Stimulated activated memory B cell treated with anti-CD40 and anti-IgM and Interleukin-4, amounts not matched to agents 10 μg/mL and 1 μg/mL and 100 μg/mL, for 72 hours (primary cell): ENCODE results near the gene IFNGR2.
"Not testable (repeated sequence)": the region's sequence is repeated elsewhere in the genome, so short reads cannot be mapped to it uniquely, and the experiment has no call there.

Experiments
- ATAC-seq: fragments of 150-1000 bp; cut with Tn5 transposase; 2 replicates; pipeline ENCODE4 v1.10.0; 2021
- H3K27ac Mint-ChIP-seq: one replicate; pipeline ENCODE4 v1.8.0; 2022; ENCODE audit warnings: mild to moderate bottlenecking, mixed read lengths
- H3K27me3 Mint-ChIP-seq: one replicate; pipeline ENCODE4 v1.8.0; 2022; ENCODE audit warnings: mixed read lengths
- H3K36me3 Mint-ChIP-seq: one replicate; pipeline ENCODE4 v1.8.0; 2022; ENCODE audit warnings: mixed read lengths
- H3K4me1 Mint-ChIP-seq: one replicate; pipeline ENCODE4 v1.8.0; 2022; ENCODE audit warnings: mixed read lengths
- H3K4me3 Mint-ChIP-seq: one replicate; pipeline ENCODE4 v1.8.0; 2022; ENCODE audit warnings: mild to moderate bottlenecking, moderate library complexity, mixed read lengths
- H3K9me3 Mint-ChIP-seq: one replicate; pipeline ENCODE4 v1.8.0; 2022; ENCODE audit warnings: mixed read lengths

IFNGR2 gene

DNA sequence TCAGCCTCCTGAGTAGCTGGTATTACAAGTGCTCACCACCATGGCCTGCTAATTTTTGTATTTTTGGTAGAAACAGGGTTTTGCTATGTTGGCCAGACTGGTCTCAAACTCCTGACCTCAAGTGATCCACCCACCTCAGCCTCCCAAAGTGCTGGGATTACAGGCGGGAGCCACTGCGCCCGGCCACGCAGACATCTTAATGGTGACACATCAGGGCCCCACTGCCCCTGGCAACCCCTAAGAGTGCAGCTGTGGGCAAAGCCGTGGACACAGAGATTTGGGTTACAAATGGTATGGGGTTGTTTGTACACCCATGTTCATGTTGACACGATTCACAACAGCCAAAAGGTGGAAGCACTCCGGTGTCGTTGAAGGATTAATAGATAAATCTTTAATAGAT is 29.8 kb downstream of the IFNGR2 start:
- Mint-ChIP-seq H3K4me3 (no peak overlapping the region), H3K9me3 (no peaks in the 10 kb centered on the region), H3K27ac (peak overlapping the region; percentile 96), H3K27me3 (no peaks in the 10 kb centered on the region), H3K4me1 (peaks cover 63% of the 10 kb centered on the region), H3K36me3 (peaks cover 57% of the 10 kb centered on the region)
- no peak for ATAC-seq

DNA sequence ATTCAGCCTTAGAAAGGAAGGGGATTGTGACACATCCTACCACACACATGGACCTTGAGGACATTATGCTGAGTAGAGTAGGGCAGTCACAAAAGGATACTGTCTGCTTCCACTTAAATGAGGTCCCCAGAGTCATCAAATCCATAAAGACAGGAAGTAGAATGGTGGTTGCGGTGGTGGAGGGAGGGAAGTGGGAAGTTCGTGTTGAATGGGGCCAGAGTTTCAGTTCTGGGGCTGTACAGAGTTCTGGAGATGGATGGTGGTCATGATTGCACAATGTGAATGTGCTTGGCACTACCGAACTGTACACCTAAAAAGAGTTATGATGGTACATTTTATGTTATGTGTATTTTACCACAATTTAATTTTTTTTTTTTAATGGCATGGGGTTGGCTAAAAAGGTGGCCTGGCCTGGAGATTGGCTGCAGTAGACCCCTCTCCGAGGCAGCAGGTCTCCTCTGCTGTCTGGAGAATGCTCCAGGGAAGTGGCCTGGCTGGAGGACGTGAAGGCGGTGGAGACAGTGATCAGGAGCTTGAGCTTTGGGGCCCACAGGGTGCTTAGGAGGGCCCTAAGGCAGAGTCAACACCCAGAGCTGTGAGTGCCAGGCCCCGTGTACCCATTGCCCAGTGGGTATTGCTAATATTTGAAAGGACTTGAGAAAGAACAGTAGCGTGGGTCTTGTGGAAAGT is 30.4 kb downstream of the IFNGR2 start:
- Mint-ChIP-seq H3K27me3 (no peaks in the 10 kb centered on the region), H3K27ac (peak overlapping the region; percentile 96), H3K4me3 (peak overlapping the region; percentile 57), H3K4me1 (peaks cover 63% of the 10 kb centered on the region), H3K9me3 (no peaks in the 10 kb centered on the region), H3K36me3 (peaks cover 59% of the 10 kb centered on the region)
- peak; percentile 7 for ATAC-seq

DNA sequence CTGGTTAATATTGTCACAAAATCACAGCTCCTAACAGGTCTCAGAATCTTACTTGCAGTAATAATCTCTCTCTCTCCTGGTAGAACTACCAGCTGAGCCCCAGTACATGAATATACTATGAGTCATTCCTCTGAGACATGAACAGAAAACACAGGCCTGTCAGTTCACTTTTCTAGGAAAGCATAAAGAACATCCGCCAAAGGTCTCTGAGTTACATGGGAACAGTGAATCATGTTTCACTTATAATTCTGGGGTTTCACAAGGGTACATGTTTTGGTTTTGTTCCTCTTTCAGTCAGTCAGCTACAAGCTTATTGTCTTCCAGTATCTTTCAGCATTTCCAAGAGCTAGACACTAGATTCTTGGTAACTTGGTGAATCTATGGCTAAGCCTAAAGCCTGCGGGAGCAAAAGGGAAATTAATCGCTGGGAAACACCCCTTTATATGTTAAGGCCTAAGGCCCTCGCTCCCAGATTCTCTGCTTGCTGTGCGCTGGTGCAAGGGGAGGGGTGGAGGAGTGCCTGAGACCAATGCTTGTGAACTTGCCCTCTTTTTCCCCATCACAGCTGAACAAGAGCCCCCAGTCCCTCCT is 31.7 kb downstream of the IFNGR2 start:
- H3K4me3 Mint-ChIP-seq: peak overlapping the region; percentile 63
- peak overlapping the region; percentile 96 for H3K27ac Mint-ChIP-seq
- peak; percentile 96 for ATAC-seq
- no peaks in the 10 kb centered on the region for H3K9me3 Mint-ChIP-seq
- H3K27me3 Mint-ChIP-seq: no peaks in the 10 kb centered on the region
- H3K36me3 Mint-ChIP-seq: peaks cover 56% of the 10 kb centered on the region
- peaks cover 60% of the 10 kb centered on the region for H3K4me1 Mint-ChIP-seq

DNA sequence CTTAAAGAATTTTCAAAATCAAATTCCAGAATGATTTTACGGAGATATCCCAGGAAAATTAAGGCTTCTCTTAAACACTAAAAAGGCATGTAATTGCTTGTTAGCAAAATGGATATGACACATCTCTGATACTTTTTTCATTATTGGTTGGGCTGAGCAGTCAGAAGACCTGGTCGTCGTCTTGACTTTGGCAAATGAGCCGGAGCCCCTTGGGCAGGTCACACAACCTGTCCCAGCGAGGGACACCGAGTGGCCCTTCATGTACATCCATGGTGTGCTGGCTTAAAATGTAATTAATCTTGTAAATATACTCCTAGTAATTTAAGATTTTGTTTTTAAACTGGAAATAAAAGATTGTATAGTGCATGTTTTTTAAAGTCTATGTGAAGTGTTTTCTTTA is 33.9 kb downstream of the IFNGR2 start:
- H3K4me3 Mint-ChIP-seq: no peak overlapping the region
- peaks cover 50% of the 10 kb centered on the region for H3K36me3 Mint-ChIP-seq
- H3K27me3 Mint-ChIP-seq: no peaks in the 10 kb centered on the region
- no peak for ATAC-seq
- H3K4me1 Mint-ChIP-seq: peaks cover 73% of the 10 kb centered on the region
- peak overlapping the region; percentile 51 for H3K27ac Mint-ChIP-seq
- no peaks in the 10 kb centered on the region for H3K9me3 Mint-ChIP-seq

DNA sequence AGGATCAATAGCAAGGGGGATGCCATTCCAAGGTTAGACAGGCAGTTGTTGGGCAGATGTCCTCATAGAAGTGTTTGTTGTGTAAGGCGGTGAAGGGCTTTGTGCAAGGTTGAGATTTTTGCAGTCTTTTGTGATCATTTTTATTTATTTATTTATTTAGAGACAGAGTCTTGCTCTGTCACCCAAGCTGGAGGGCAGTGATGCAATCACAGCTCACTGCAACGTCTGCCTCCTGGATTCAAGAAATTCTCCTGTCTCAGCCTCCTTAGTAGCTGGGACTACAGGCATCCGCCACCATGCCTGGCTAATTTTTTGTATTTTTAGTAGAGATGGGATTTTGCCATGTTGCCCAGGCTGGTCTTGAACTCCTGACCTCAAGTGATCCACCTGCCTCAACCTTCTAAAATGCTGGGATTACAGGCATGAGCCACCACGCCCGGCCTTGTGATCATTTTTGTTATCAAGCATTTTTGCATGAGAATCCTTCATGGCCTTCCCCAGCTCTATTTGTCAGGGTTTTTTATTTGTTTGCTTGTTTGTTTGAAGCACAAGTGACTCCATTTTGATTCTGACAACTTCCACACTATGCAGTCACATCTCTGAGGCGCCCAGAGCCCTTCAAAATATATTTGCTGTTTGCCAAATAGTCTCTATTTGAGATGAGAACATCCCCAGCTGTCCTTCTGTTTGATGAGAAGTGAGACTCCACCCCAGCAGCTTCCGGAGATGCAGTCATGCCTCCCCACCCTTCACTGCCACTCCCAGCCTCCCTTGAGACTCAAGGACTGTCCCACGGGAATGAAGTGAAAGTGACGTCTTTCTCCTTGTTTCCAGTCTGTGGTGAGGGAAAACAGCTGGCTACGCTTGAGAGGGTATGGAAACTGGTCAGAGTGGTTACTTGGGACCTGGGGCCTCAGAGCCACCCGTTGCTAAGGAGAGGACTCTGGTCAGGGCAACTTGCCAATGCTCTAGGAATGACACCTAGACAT is 38.6 kb downstream of the IFNGR2 start:
- Mint-ChIP-seq H3K4me3 (no peak overlapping the region), H3K4me1 (peaks cover 69% of the 10 kb centered on the region), H3K9me3 (no peaks in the 10 kb centered on the region), H3K27me3 (no peaks in the 10 kb centered on the region), H3K36me3 (peaks cover 20% of the 10 kb centered on the region), H3K27ac (peak overlapping the region; percentile 79)
- ATAC-seq: peak; percentile 91

DNA sequence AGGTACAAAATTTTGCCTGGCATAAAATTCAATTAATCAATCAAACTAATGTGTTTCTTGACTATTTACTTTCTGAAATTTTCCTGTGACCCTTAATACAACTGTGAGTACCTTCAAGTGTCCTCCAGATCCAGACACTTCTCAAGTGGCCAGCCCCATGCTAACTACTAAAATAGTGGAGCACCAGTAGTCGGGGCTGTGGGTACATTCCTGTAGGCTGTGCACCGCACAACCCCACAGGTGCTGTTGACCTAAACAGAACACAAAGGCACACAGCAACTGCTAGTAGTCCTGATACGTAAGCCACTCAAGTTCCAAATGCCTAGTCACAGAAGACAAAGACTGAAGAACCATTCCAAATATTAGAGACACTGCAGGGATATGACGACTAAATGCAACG is 40.0 kb downstream of the IFNGR2 start:
- Mint-ChIP-seq H3K27me3 (no peaks in the 10 kb centered on the region), H3K36me3 (peaks cover 5% of the 10 kb centered on the region), H3K27ac (peak overlapping the region; percentile 74), H3K9me3 (no peaks in the 10 kb centered on the region), H3K4me1 (peaks cover 56% of the 10 kb centered on the region), H3K4me3 (no peak overlapping the region)
- no peak for ATAC-seq

DNA sequence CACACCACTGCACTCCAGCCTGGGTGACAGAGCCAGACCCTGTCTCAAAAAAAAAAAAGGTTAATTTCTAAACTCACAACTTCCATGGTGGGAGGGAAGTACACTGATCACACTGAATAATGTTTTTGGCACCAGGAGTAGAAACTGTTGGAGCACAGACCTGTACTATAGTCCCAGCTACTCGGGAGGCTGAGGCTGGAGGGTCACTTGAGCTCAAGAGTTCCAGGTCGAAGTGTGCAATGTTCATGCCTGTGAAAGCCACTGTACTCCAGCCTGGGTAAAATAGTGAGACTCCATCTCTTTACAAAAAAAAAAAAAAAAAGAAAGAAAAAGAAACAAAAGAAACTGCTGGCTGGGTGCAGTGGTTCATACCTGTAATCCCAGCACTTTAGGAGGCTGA is 41.3 kb downstream of the IFNGR2 start:
- peaks cover 5% of the 10 kb centered on the region for H3K36me3 Mint-ChIP-seq
- peaks cover 50% of the 10 kb centered on the region for H3K4me1 Mint-ChIP-seq
- H3K27ac Mint-ChIP-seq: peak overlapping the region; percentile 74
- ATAC-seq: no peak
- no peak overlapping the region for H3K4me3 Mint-ChIP-seq
- H3K27me3 Mint-ChIP-seq: no peaks in the 10 kb centered on the region
- H3K9me3 Mint-ChIP-seq: no peaks in the 10 kb centered on the region

DNA sequence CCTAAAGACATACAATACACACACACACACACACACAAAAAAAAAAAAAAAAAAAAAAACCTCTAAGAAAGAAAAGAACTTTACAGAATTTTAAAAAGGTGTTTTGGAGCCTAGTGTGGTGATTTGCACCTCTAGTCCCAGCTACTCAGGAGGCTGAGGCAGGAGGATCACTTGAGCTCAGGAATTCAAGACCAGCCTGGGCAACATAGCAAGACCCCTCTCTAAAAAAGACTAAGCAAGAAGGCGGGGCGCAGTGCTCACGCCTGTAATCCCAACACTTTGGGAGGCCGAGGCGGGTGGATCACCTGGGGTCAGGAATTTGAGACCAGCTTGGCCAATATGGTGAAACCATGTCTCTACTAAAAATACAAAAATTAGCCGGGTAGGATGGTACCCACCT is 43.4 kb downstream of the IFNGR2 start:
- H3K4me1 Mint-ChIP-seq: peaks cover 38% of the 10 kb centered on the region
- not testable (repeated sequence) for H3K4me3 Mint-ChIP-seq, H3K27ac Mint-ChIP-seq, H3K9me3 Mint-ChIP-seq, ATAC-seq, H3K36me3 Mint-ChIP-seq, H3K27me3 Mint-ChIP-seq

DNA sequence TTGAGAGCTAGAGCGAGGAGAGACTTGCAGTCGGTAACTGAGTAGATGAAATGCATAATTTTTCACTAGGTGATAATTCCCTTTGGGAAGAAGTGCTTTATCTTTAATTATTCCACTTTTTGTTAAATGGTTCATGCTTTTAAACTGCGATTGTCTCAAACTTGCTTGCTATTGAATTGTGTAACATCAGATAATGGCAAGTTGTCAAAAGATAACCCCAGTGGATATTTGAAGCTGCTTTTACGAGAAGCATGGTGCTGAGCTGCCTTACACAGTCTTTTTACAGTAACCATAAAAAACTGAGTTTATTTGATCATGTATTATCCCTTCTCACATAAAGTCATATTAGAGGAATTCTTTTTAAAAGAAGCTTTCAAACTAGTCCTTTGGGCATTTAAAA is 46.4 kb downstream of the IFNGR2 start:
- peaks cover 8% of the 10 kb centered on the region for H3K4me1 Mint-ChIP-seq
- H3K27ac Mint-ChIP-seq: no peak overlapping the region
- H3K9me3 Mint-ChIP-seq: no peaks in the 10 kb centered on the region
- no peaks in the 10 kb centered on the region for H3K27me3 Mint-ChIP-seq
- ATAC-seq: no peak
- H3K36me3 Mint-ChIP-seq: peaks cover 23% of the 10 kb centered on the region
- H3K4me3 Mint-ChIP-seq: no peak overlapping the region

DNA sequence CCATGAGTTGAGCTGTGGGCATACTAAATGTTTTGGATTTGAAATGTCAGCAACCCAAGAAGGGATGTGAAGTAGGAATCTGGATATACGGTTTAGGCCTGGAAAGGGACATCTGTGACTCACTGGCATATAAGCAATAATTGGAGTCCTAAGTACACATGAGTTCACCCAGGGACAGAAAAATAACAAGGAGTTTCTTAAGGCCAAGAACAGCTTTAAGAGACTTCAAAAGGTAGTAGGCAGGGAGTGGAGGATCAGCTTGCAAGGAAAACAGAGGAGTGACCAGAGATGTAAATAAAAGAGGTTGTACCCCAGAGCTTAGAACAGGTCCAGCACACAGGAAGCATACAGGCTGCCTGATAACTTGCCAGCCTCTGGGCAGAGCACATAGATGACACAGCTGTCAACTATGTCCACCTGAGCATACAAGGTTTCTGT is 48.4 kb downstream of the IFNGR2 start:
- Mint-ChIP-seq H3K4me1 (no peaks in the 10 kb centered on the region), H3K27ac (no peak overlapping the region), H3K4me3 (no peak overlapping the region), H3K27me3 (no peaks in the 10 kb centered on the region), H3K9me3 (no peaks in the 10 kb centered on the region), H3K36me3 (peaks cover 23% of the 10 kb centered on the region)
- no peak for ATAC-seq

DNA sequence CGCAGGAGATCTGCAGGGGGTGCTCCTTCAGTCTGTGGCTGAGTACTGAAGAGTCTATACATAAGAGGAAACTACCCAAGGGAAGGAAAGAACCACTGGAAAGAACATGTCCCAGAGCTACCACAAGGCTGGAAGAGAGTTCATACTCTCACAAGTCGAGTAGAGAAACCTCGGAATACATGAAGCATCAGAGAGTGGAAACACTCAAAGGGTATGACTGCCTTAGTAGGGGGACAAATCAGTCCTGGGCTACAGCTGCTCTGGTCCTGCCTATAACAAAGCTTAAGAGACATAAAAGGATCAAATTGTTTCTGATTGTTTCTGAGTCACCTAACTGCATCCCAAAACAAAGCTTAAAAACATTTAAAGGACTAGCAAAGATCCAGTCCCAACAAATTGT is 49.1 kb downstream of the IFNGR2 start:
- Mint-ChIP-seq H3K27me3 (no peaks in the 10 kb centered on the region), H3K36me3 (peaks cover 23% of the 10 kb centered on the region)
- ATAC-seq: no peak

DNA sequence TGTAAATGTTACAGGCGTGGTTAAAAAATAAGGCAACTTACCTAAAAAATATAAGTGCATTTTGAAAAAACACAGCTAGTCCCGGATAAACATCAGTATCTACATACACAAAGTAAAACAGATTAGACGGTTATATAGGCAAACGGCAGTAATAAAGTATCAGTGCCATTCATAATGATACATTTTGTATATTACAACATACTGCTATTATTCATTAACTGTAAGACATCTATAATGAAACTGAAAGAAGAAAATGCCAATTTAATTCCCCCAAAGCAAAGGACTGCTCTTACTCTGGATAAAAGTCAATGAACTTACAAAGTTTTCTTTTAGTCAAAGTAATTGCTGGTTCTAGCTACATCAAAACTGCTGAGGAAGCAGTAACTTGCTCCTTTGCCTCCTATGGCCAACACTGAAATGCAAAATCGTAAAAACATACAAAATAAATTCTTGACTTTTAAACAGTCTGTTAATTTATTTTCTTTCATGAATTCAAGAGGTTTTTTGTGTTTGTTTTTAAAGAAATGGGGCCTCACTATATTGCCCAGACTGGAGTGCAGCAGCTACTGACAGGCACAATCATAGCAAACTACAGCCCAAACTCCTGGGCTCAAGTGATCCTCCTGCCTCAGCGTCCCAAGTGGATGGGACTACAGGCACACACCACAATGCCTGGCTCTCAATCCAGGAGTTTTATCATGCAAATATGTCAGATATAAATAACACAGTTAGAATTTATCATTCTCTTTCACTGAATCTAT is 52.7 kb downstream of the IFNGR2 start:
- Mint-ChIP-seq H3K27ac (no peak overlapping the region), H3K4me1 (no peaks in the 10 kb centered on the region), H3K36me3 (peaks cover 32% of the 10 kb centered on the region), H3K9me3 (no peaks in the 10 kb centered on the region), H3K4me3 (no peak overlapping the region), H3K27me3 (no peaks in the 10 kb centered on the region)
- ATAC-seq: no peak

More for the DNA sequence above, 49.1 kb downstream of the IFNGR2 start:
- Mint-ChIP-seq H3K27ac (no peak overlapping the region), H3K4me1 (no peaks in the 10 kb centered on the region), H3K9me3 (no peaks in the 10 kb centered on the region), H3K4me3 (no peak overlapping the region)

DNA sequence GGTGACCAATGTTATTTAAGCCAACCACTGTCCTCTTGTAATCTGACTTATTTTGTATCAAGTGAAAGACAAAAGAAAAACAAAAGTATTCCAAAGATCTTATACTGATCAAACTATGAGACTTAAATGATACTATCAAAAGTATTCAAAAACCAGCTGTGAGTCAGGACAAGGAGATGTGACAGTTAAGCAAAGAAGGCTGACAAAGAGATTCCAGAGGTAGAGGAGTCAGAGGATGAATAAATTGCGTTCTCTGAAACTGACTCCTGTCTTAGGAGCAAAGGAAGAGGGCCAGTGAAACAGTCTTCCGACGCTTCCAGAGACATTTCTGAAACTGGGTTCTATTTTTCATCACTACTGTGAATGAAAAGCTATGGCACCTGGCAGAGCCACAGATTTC is 55.6 kb downstream of the IFNGR2 start:
- ATAC-seq: no peak
- Mint-ChIP-seq H3K27me3 (no peaks in the 10 kb centered on the region), H3K27ac (no peak overlapping the region), H3K4me3 (no peak overlapping the region), H3K9me3 (no peaks in the 10 kb centered on the region), H3K4me1 (no peaks in the 10 kb centered on the region), H3K36me3 (peaks cover 20% of the 10 kb centered on the region)

DNA sequence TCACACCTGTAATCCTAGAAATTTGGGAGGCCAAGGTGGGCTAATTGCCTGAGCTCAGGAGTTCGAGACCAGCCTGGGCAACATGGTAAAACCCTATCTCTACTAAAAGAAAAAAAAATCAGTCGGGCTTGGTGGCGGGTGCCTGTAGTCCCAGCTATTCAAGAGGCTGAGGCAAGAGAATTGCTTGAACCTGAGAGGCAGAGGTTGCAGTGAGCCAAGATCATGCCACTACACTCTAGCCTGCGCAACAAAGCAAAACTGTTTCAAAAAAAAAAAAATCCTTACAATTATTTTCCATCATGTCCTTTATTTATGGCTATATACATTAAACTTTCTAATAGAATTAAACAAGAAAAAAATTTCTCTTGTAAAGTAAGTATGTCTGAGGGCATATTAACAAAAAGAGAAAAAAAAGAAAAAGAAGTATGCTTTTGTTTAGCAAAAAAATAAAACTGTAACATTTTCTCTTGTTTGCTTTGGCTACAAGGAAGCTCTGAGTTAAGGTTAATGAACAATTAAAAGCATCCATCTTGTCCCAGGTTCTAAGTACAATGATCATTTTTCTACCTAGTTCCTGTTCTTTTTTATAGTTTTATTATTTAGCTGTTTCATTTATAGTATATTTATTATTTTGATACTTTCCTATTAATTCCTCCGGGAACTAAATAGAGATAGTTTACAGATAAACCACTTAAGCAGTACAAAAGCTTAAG is 58.5 kb downstream of the IFNGR2 start:
- Mint-ChIP-seq H3K27me3 (no peaks in the 10 kb centered on the region), H3K36me3 (peaks cover 20% of the 10 kb centered on the region), H3K4me1 (no peaks in the 10 kb centered on the region), H3K9me3 (no peaks in the 10 kb centered on the region), H3K27ac (no peak overlapping the region), H3K4me3 (no peak overlapping the region)
- no peak for ATAC-seq
